HG03039 (cell line): ENCODE measurements around the gene ESR1.

Source experiments
- ATAC-seq: cut with Tn5 transposase; IDR thresholded peaks from one replicate; pipeline ENCODE4 v1.9.1; 2021; ENCODE audit warnings: mild to moderate bottlenecking, moderate library complexity; ENCODE audit not compliant: unreplicated experiment

ESR1 gene

DNA sequence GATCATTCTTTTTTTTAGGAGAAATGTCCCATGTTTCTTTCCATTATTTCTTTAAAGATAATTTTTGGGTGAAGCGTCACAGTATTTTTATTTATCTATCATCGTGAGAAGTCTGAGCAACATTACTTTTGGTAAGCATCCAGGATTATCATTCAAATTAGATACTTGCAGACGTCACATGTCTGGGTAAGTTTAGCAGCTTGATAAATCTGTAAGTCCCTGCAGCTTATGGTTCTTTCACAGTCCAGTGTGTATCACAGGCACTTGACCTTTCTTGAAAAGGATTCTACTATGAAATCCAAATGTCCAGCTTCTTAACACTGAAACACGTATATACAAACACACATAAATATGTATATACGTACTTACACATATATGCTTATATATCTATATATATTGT lies 359.4 kb downstream of the ESR1 start:
- no peak for ATAC-seq

GRCh38 chr6:152167641-152168603 lies 360.4 kb downstream of the ESR1 start:
- no peak for ATAC-seq

GRCh38 chr6:152170313-152170701 lies 362.8 kb downstream of the ESR1 start:
- ATAC-seq, result no peak

GRCh38 chr6:152170702-152171667 lies 363.5 kb downstream of the ESR1 start:
- ATAC-seq, result peak; percentile 89

DNA sequence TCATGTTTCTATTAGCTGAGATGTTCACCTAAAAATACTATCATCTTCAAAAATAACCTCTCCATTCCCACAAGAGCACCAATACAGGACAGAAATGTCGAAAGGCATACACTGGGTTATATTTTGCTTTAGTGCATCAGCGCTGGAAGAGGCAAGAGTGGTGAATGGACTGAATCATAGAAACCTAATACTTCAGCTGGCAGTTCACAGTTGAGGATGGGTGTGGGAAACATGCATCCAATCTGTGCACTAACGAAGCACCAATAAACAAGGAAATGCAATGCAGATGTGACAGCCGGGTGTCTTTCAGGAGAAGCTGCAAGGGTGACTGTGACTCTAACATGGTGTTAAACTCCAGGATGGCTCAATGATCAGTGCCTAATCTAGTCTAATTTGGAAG lies 365.8 kb downstream of the ESR1 start:
- ATAC-seq, result no peak

DNA sequence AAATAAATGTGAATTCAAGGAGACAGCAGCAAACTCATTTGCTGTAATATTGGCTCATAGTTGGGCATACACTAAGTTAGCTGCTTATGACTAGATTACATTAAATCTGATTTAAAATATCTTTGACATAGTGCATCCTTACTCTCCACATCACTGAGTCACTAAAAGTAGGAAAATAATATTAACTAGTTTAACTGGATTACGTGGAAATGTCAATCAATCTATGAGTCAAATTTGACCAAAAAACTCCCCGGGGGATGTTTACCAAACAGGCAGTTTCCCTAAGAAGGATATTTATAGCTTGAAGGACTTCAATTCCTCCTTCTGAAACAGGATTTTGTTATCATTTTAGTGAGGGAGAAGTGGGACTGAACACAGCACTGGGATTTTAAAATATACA lies 366.5 kb downstream of the ESR1 start:
- ATAC-seq, result no peak

- no peak for ATAC-seq
Observed at GRCh38 chr6:152176268-152176667, 368.8 kb downstream of the ESR1 start.
